Hematopoietic multipotent progenitor cell treated with erythropoietin and hydrocortisone succinate and interleukin-3 and kit ligand, for 4 days (in vitro differentiated cells): ENCODE measurements around the gene TASL.
A peak's percentile ranks its signal among the peaks of the same experiment; 100 is the strongest.
"Not testable (repeated sequence)": the region's sequence is repeated elsewhere in the genome, so short reads cannot be mapped to it uniquely, and the experiment has no call there.

ENCODE experiments used
- DNase-seq: peaks from one replicate; pipeline ENCODE4 v3.0.0-alpha.2; 2015

The TASL gene

GRCh38 chrX:30573125-30573524 is 4.4 kb downstream of the TASL start:
- no peak for DNase-seq

- DNase-seq = no peak
Observed at GRCh38 chrX:30572678-30573077, 4.9 kb downstream of the TASL start.

GRCh38 chrX:30572004-30572403 is 5.6 kb downstream of the TASL start:
- DNase-seq = no peak

- DNase-seq = peak; percentile 60
Observed at GRCh38 chrX:30570505-30570904, 7.1 kb downstream of the TASL start.

GRCh38 chrX:30568136-30568535 is 9.4 kb downstream of the TASL start:
- DNase-seq = peak; percentile 22

GRCh38 chrX:30563070-30563469 is 14.5 kb downstream of the TASL start:
- DNase-seq = not testable (repeated sequence)

- no peak for DNase-seq
Observed at GRCh38 chrX:30561191-30561590, 16.4 kb downstream of the TASL start.

GRCh38 chrX:30538271-30538670 is 39.3 kb downstream of the TASL start:
- DNase-seq = no peak

- no peak for DNase-seq
Observed at GRCh38 chrX:30533835-30534234, 43.7 kb downstream of the TASL start.

GRCh38 chrX:30533266-30533665 is 44.3 kb downstream of the TASL start:
- DNase-seq = no peak

- DNase-seq = no peak
Observed at GRCh38 chrX:30530606-30531005, 47.0 kb downstream of the TASL start.

GRCh38 chrX:30525732-30526131 is 51.8 kb downstream of the TASL start:
- no peak for DNase-seq

- no peak for DNase-seq
Observed at GRCh38 chrX:30521440-30522182, 56.0 kb downstream of the TASL start.

- DNase-seq = peak; percentile 40
Observed at GRCh38 chrX:30513284-30513683, 64.3 kb downstream of the TASL start.
